HG03520 (cell line): ENCODE data around the gene SDK2.

ENCODE experiments used
- ATAC-seq: cut with Tn5 transposase; IDR thresholded peaks from one replicate; pipeline ENCODE4 v1.9.1; 2021; ENCODE audit warnings: mild to moderate bottlenecking, moderate library complexity; ENCODE audit not compliant: unreplicated experiment

SDK2 gene

DNA sequence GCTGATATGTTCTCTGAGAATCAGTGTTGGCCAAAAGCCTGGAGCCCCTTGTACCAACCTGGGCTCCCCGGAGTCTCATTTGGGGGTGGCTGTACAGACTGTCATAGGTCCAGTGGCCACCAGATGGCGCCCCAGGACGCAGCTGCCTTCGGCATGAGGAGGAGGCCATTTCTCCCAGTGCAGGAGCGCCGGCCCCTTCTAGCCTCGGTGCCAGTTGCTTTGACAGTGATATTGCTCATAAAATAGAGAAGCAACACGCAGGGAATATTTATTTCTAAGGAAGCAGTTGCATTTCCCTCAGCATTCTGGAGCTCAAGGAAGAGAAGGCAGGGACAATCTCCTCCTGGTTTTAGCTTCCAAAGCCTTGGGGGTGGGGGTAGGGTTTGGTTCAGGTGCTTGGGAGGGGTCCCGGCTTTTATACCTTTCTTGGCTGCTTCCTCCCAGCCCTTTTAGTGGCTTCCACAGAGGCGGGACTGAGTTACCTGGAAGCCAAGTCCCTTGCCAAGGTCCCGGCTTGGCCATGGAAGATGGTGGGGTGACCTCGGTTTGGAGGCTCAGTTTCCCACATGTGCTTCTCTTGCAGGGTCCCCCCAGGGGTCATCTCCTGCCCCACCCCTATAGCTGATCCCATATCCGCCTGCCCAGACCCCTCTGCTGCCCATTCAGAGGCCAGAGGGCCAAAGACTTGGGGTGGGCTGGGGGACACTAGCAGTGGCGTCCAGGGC, 214.6 kb downstream of the SDK2 start:
- peak; percentile 85 for ATAC-seq

DNA sequence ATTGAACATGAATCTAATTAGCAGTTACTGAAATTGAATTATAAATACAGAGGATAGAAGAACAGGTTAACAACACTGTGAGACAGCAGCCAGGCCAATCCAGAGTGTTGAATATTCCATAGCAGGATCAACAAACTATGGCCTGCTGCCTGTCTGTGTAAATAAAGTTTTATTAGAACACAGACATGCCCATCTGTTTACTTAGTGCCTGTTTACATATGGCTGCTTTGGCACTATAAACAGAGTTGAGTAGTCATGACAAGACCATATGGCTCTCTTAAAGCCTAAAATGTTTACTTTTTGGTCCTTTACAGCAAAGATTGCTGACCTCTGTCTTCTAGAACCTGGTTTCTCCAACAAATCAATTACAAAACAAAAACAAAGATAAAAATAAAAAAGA, 217.0 kb downstream of the SDK2 start:
- no peak for ATAC-seq

DNA sequence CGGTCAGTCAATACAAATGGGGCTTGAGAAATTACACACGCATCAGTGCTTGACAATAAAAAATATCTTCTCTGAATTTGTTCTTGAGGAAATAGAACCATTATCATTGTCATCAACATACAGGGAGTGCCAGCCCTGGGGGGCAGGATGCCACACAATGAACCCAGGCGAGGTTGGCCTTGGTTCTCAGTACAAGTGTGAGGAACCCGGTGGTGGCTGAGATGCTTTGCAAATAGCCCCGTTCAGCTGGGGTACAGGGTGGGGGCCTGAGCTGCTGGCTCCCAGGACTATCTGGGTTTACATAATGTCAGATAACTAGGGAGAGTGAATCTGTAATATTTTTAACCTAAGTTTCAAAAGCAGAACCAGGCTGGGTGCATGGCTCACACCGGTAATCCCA, 219.7 kb downstream of the SDK2 start:
- ATAC-seq, result no peak

DNA sequence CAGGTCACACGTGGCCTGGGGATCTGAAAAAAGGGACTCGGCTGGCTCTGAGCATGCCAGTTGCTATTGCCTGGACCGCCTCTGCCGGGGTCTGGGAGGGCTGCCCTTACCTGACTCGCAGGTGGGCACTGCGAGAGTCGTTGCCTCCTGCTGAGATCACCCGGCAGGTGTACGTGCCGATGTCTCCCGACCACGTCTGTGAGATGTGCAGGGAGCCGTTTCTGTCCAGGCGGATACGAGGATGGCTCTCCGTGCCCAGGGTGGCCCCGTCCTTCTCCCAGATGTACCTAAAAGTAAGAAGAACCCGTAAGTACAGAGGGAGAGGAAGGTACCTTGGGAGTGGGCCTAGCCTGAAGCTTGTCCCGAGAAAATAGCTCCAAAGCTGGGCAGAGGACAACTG, 220.4 kb downstream of the SDK2 start:
- no peak for ATAC-seq

DNA sequence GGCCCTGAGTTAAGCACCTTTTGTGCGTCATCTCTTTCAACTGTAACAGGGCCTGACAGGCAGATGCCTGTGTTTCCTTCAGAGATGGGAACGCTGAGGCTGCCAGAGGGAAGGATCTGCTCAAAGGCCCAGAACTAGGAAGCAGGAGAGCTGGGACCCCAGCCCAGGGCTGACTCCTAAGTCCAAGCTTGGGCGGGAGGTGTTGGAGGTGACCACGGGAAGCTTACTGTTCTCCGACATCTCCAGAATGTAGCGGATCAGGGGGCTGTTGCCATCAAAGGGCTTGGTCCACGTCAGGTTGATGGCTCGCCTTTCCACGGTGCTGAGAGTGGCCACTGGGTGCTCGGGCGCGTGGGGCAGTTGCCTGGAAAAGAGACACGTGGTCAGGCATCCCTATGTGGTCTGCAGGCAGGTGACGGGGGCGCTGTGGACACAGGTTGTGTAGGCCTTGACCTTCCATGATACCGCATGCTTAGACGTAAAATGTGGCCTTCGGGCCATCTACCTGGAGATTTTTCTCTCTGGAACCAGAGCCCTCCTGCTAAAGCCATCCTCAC, 221.0 kb downstream of the SDK2 start:
- no peak for ATAC-seq

DNA sequence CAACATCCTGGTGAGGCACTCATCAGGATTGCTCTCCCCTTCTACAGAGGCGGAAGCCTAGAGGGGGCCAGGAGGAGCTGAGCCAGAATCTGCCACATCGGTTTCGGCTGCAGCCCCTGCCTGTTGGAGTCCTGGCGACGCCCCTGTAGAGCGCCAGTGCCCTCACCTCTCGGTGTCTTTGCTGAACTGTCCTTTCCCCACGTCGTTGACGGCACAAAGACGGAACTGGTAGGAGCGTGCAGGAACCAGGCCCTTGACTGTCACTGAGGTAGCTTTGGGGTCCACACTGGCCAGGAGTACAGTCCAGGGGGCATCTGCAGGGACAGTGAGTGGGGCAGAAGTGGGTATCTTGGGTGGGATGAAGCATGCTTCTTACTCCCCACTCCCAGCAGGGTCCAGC, 222.1 kb downstream of the SDK2 start:
- no peak for ATAC-seq

DNA sequence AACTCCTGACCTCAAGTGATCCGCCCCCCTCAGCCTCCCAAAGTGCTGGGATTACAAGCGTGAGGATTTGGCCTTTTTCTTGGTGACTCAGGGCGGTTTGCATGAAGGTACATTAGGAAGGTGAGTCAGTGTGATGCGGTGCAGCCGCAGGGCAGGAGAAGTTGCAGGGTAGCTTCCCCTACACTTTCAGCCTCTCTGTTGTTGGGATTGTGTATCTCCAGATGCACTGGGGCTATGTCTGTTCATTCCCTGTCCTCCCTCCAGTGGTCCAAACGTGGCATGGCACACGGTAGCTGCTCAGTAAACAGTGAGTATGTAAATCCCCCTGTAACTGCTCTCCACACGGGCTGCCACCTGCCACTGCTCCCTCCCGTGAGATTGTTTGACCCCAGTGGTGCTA, 223.3 kb downstream of the SDK2 start:
- ATAC-seq, result no peak

DNA sequence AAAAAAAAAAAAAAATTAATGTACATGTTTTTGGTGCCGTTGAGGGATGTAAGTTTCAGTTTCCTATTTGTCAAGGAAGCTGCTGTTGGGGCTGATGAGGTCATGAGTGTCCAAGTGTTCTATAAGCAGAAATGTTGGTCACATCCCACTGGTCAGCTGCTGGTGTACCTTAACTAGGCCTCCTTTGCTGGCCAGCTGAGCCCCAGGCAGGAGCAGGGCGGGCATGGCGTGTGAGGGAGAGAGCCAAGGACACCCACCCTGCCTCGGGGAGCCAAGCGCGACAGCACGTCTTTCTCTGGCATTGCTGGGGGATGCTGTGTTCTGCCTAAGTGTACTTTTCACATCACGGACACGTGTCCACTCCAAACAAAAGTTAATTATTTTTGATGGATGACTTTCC, 224.4 kb downstream of the SDK2 start:
- no peak for ATAC-seq

DNA sequence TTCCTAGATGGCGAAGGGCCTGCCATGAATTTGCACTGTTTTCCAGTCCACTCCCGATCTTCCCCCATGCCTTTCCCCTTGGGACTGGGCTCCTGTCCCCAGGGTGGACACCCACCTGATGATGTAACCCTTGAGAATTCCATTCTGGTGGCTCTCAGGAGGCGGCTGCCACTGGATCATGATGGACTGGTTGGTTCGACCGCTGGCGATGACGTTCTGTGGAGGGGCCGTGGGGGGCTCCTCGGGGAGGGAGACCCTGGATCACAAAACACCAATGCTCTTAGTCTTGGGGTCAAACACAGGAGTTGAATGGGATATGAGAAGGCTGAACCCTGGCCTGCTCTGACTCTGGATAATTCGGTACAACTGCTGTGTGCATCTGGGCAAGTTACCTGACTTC, 225.2 kb downstream of the SDK2 start:
- ATAC-seq, result no peak

DNA sequence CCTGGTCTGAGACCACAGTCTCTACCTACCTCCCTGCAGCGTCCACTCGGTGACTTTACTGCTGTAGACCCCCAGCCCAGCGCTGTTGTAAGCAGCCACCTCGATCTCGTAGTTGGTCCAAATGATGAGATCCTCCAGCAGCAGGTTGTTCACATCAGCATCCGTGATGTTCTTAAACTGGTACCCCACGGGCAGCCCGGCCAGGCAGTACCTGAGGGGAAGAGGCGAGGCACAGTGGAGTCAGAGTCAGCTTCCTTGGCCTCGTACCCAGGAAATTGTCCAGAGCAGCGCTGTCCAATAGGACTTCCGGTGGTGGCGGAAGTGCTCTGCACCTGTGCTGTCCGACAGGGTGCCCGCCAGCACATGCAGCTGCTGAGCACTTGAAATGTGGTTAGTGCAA, 228.5 kb downstream of the SDK2 start:
- no peak for ATAC-seq

DNA sequence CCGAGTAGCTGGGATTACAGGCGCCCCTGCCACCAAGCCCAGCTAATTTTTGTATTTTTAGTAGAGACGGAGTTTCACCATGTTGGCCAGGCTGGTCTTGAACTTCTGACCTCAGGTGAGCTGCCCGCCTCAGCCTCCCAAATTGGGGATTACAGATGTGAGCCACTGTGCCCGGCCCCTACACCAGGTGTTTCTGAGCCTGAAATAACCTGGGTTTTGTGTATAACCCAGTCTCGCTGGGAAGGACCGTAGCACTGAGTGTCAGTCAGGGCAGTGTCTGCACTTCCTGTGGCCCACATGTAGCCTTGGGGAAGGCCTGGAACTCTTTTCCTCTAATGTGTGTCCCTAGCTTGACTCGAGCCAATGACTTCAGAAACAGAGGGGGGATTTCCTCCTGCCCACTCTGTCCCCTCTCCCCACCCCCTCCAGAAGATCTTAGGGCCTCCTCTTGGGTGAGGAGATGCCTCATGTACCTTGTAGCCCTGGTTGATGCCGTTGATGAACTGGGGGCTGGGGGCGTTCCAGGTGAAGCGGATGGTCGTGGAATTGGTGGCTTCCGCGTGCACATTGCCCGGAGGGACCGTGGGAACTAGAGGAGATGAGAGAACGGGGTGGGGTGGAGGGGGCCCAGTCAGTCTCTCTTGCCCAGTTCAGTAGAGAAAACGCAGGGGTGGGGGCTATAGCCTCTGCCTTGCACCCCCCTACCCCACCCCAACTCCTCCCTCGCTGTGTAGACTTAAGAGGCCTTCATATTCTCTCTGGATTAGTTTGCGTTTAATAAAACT, 229.9 kb downstream of the SDK2 start:
- no peak for ATAC-seq

DNA sequence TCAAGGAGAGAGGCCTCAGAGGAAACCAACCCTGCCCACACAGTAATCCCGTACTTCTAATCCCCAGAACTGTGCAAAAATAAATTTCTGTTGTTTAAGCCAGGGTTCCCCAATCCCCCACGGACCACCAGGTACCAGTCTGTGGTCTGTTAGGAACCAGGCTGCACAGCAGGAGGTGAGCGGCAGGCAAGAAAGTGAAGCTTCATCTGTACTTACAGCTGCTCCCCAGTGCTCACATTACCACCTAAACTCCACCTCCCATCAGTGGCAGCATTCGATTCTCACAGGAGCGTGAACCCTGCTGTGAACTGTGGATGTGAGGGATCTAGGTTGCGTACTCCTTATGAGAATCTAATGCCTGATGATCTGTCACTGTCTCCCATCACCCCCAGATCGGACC, 231.3 kb downstream of the SDK2 start:
- no peak for ATAC-seq

DNA sequence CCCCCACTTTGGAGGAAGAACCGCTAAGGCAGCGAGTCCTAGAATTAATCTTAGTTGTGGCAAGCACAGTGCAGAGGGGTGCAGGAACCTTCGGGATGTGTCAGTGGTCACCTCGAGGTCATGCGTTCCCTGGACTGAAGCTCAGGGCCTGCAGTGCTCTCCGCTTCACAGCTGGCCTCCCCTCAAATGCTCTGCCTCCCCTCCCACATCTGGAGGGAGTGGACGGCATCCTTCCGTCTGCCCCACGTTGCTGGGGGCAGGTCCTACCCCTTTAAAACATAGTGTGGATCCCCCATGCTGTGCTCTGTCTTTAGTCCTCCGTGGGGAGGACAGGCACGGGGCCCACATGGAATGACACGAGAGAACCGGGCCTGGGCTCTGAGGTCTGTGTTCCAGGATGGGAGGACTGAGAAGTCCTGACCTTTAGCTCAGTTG, 232.9 kb downstream of the SDK2 start:
- ATAC-seq, result no peak

DNA sequence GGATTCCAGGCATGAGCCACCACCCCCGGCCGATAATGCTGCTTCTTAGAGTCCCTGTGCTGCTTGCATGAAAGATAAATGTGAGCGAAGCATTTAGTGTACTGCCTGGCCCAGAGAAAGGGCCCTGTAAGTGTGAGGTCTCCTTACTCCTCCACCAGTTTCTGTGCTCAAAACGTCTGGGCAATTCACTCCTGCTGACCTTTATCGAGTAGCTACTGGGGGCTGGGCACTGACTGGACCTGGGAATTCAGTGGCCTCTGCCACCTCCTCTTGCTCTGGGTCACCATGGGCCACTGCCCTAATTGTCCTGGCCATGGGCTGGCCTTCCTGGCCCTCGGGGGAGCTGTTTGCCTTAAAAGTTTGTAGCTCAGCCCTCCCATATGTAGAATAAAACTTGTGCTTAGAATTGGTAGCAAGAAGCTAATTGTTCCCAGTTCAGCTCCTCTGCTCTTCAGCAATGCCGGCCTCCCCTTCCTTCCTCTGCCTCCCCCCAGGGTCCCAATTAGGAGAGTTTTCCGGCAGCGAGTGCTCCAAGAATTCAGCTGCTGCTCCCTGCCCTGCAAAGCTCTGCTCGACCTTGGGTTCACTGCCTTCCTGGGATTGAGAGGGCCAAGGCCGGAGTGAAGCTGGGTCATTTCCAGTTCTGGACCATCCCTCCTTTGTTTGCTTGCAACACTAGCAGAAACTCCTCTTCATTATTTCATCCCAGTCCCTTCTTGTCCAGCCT, 233.5 kb downstream of the SDK2 start:
- ATAC-seq, result no peak

DNA sequence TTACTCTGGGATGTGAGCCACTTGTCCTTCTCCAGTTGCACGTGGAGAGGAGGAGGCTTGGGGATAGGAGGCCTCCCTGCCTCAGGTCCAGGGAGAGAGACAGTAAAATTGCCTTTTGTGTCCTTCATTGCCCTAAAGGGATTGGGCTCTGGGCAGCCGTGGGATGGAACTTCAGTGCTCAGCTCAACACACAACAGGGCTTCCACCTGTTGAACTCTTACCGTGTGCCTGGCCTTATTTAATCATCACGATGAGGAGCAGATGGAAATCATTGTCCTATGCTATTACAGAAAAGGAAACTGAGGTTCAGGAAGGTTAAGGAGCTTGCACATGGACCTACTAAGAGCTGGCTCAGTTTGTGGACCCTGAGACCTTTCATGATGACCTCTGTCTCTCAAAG, 240.0 kb downstream of the SDK2 start:
- no peak for ATAC-seq

DNA sequence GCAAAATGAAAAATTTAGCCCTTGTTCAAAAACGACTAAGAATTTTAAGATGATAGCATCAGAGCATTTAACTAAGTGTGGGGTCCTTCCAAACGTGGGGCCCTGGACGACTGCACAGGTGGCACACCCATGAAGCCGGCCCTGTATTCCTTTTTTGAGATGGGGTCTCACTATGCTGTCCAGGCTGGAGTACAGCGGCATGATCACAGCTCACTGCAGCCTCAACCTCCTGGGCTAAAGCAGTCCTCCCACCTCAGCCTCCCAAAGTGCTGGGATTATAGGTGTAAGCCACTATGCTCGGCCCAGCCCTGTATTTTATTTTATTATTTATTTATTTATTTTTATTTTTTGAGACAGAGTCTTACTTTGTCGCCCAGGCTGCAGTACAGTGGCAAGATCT, 241.8 kb downstream of the SDK2 start:
- no peak for ATAC-seq

DNA sequence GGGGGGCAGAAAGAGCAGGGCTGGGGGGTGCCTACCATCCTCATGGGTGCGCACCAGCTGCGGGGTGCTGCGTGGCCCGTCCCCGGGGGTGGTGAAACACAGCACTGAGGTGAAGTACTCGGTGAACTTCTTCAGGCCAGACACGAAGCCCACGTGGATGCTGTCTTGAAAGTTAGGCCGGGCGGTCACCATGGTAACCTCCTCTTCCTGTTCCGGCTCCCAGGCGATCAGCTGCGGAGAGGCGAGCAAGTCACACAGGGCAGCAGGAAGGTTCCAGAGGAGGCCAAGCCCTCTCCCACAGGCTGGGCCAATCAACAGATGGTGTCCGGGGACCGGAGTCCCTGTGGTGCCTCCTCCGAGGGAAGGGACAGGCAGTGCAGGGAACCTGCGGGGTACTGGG, 242.3 kb downstream of the SDK2 start:
- ATAC-seq, result no peak

DNA sequence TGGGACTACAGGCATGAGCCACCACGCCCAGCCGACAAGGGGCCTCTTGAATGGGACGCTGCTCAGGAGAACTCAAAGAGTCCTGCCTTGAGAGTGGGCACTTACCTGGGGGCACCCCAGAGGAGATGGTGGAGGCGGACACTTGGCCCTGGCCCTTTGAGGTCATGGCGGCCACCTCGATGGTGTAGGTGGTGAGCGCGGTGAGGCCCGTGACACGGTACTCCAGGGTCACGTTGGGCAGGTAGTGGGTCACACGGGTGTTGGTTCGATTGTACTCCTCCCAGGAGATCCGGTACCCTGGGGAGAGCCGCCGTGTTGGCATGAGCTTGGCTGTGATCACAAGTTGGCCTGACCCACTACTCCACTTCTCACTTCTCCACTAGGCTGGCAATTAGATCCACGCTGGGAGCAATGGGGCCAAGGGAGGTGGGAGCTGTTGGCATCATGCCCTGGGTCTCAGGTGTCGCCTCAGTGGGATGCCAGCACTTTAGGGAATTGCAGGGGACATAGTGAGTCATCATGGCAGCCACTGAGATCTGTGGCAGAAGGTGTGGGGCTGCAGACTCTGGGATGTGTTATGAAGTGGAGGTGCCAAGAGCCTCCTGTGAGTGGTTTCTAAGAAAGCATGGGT, 243.2 kb downstream of the SDK2 start:
- ATAC-seq, result no peak

DNA sequence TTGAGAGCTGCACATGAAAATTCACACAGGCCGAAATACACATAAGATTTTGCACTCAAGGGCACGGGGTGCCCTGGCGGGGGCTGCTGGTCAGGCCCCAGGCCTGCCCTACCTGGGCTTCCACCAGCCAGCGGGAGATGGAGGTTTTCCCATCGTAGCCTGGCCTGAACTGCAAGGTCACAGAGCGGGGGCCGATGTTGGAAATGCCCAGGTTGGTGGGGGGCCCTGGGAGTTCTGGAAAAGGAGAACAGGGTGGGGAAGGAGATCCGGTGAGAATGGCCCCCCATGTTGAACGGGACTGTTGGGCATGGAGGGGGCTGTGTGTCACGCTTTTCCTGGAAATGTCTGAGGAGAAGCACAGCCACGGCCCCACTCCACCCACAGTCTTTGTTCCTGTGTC, 245.2 kb downstream of the SDK2 start:
- ATAC-seq, result no peak

DNA sequence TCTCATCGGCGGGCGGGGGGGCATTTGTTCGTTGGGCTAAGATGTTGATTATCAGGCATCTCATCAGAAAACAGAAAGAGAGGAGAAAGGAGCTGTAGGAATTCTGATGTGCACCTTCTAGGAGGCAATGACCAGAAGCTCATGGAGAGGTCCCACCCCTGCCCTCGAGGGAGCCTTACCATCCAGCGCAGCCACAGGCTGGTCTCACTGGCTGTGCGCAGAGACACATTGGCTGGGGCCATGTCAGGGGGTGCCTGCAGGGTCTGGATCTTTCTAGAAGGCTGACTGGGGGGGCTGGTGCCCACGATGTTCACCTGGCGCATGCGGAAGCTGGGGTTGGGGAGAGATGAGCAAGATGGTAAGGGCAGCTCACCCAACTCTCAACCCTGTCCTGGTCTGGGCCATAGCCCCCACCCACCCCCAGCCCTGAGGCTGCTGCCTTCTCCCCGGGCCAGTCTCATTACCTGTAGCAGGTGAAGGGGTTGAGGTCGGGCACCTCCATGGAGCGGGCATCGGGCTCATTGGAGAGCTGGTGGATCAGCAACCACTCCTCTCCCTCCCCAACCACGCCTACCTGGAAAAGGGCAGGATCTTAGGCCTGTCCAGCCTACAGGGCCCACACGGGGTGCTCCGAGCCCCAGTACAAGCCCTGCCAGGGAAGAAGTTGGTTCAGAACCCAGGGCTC, 246.2 kb downstream of the SDK2 start:
- ATAC-seq, result no peak
